H1 (cell line): Measurements from ENCODE around the gene LRCH1. TPM values are rescaled to one million over a fixed set of nuclear protein-coding genes. Genes with fewer than 3 reads are reported as not detected.

Source experiments
- CTCF ChIA-PET: fragments of 300-600 bp; sonication (Branson Sonifier 250); formaldehyde crosslinking; loops from one replicate; lab custom pipeline; 2021; ENCODE audit not compliant: partially characterized antibody; lab: Charles Lee
- POLR2A ChIA-PET: fragments of 300-600 bp; sonication (Branson Sonifier 250); formaldehyde crosslinking; loops from one replicate; lab custom pipeline; 2021; ENCODE audit warnings: inconsistent platforms; ENCODE audit not compliant: partially characterized antibody; lab: Charles Lee
- DNase-seq, 2 experiments: peaks; one replicate each; pipeline versions ENCODE4 v3.0.0 to v3.0.0-alpha.2; 2010 to 2022; ENCODE audit warnings: low spot score in 2 of 2, low read depth in 1 of 2, mixed read lengths in 1 of 2
- FAIRE-seq: peaks from 2 replicates; lab custom pipeline; 2011; peaks lifted over from hg19 to GRCh38; lab: Jason Lieb, UNC
- H2AFZ ChIP-seq: 2 replicates; pipeline ENCODE4 v1.8.1; 2012; ENCODE audit warnings: low read length, inconsistent platforms
- H2AK5ac ChIP-seq: 2 replicates; pipeline ENCODE4 v1.6.1; 2013; ENCODE audit warnings: low read depth, low read length
- H2BK120ac ChIP-seq: replicated peaks from 2 replicates; pipeline ENCODE3; 2013; ENCODE audit warnings: low read depth, low read length, inconsistent platforms
- H2BK12ac ChIP-seq: 2 replicates; pipeline ENCODE4 v1.6.1; 2013; ENCODE audit warnings: low read depth, low read length
- H2BK15ac ChIP-seq: 2 replicates; pipeline ENCODE4 v1.6.1; 2013; ENCODE audit warnings: low read length
- H2BK20ac ChIP-seq: 2 replicates; pipeline ENCODE4 v1.6.1; 2013; ENCODE audit warnings: low read length
- H2BK5ac ChIP-seq: 2 replicates; pipeline ENCODE4 v1.6.1; 2013; ENCODE audit warnings: low read depth, low read length
- H3K14ac ChIP-seq: 2 replicates; pipeline ENCODE4 v1.6.1; 2013; ENCODE audit warnings: inconsistent platforms; ENCODE audit not compliant: insufficient read length
- H3K18ac ChIP-seq: 2 replicates; pipeline ENCODE4 v1.6.1; 2013; ENCODE audit warnings: low read length; ENCODE audit errors: extremely low read depth
- H3K23ac ChIP-seq: 2 replicates; pipeline ENCODE4 v1.6.1; 2013; ENCODE audit warnings: inconsistent platforms; ENCODE audit not compliant: insufficient read length
- H3K23me2 ChIP-seq: 2 replicates; pipeline ENCODE4 v1.6.1; 2013; ENCODE audit warnings: low read depth, low read length
- H3K27ac ChIP-seq: 2 replicates; pipeline ENCODE4 v1.6.1; 2011; ENCODE audit warnings: low read depth, low read length, inconsistent platforms
- H3K27me3 ChIP-seq, 4 experiments: replicated peaks in 1 of 4; 1 replicate in 1 of 4; 2 replicates in 3 of 4; pipeline versions ENCODE4 v1.6.1 to v1.8.1; 2011 to 2013; ENCODE audit warnings: low read length in 3 of 4, mild to moderate bottlenecking in 3 of 4, inconsistent platforms in 2 of 4, mixed read lengths in 2 of 4, moderate library complexity in 1 of 4; ENCODE audit not compliant: control insufficient read depth in 3 of 4, insufficient read depth in 3 of 4; ENCODE audit errors: extremely low read depth in 1 of 4
- H3K36me3 ChIP-seq, 4 experiments: 2 replicates each; pipeline versions ENCODE4 v1.6.1 to v1.8.1; 2011 to 2013; ENCODE audit warnings: mild to moderate bottlenecking in 4 of 4, low read length in 3 of 4, moderate library complexity in 2 of 4, control low read depth in 1 of 4, inconsistent platforms in 1 of 4; ENCODE audit not compliant: insufficient read depth in 4 of 4, control insufficient read depth in 2 of 4
- H3K4ac ChIP-seq: replicated peaks from 2 replicates; pipeline ENCODE3; 2013; ENCODE audit warnings: low read length, low read depth, mixed read lengths, inconsistent platforms; ENCODE audit not compliant: insufficient read length
- H3K4me1 ChIP-seq, 4 experiments: replicated peaks in 1 of 4; 1 replicate in 1 of 4; 2 replicates in 3 of 4; pipeline versions ENCODE4 v1.6.1 to v1.8.1; 2011 to 2013; ENCODE audit warnings: low read length in 3 of 4, inconsistent platforms in 2 of 4, mixed read lengths in 1 of 4; ENCODE audit not compliant: insufficient read depth in 4 of 4, control insufficient read depth in 3 of 4
- H3K4me2 ChIP-seq, 2 experiments: 2 replicates each; pipeline versions ENCODE4 v1.6.1 to v1.8.1; 2011 to 2013; ENCODE audit warnings: low read depth in 2 of 2, low read length in 2 of 2, control low read depth in 1 of 2, inconsistent platforms in 1 of 2, mild to moderate bottlenecking in 1 of 2; ENCODE audit not compliant: insufficient read depth in 1 of 2
- H3K4me3 ChIP-seq, 4 experiments: fragments of 200-600, 300-600 bp in 1 of 4; sonication (generic), shearing (Covaris generic), sonication (Bioruptor Twin) in 1 of 4; 2 replicates each; pipeline versions ENCODE4 v1.5.1 to v1.8.1; 2011 to 2016; ENCODE audit warnings: low read length in 4 of 4, low read depth in 3 of 4, control low read depth in 2 of 4, inconsistent platforms in 2 of 4, mild to moderate bottlenecking in 2 of 4, mixed read lengths in 1 of 4, moderate library complexity in 1 of 4; ENCODE audit not compliant: insufficient read depth in 2 of 4; ENCODE audit errors: extremely low read depth in 1 of 4
- H3K56ac ChIP-seq: replicated peaks from 2 replicates; pipeline ENCODE3; 2013; ENCODE audit warnings: low read depth, mild to moderate bottlenecking, mixed read lengths, low read length, inconsistent platforms; ENCODE audit not compliant: insufficient read length
- H3K79me1 ChIP-seq: 2 replicates; pipeline ENCODE4 v1.6.1; 2013; ENCODE audit warnings: low read depth, low read length, control low read depth
- H3K79me2 ChIP-seq, 2 experiments: 2 replicates each; pipeline versions ENCODE4 v1.6.1 to v1.8.1; 2012 to 2013; ENCODE audit warnings: low read length in 2 of 2, mild to moderate bottlenecking in 2 of 2, inconsistent platforms in 1 of 2; ENCODE audit not compliant: insufficient read depth in 2 of 2, control insufficient read depth in 1 of 2
- H3K9ac ChIP-seq, 4 experiments: replicated peaks in 1 of 4; 1 replicate in 1 of 4; 2 replicates in 3 of 4; pipeline versions ENCODE4 v1.6.1 to v1.8.1; 2011 to 2013; ENCODE audit warnings: low read depth in 3 of 4, low read length in 3 of 4, control low read depth in 2 of 4, mild to moderate bottlenecking in 2 of 4, moderate library complexity in 2 of 4, inconsistent platforms in 1 of 4; ENCODE audit errors: extremely low read depth in 1 of 4
- H3K9me3 ChIP-seq, 2 experiments: 2 replicates each; pipeline versions ENCODE4 v1.6.1 to v1.8.1; 2012 to 2013; ENCODE audit warnings: mild to moderate bottlenecking in 2 of 2, moderate library complexity in 2 of 2, control low read depth in 1 of 2, inconsistent platforms in 1 of 2, low read depth in 1 of 2, low read length in 1 of 2, mixed read lengths in 1 of 2; ENCODE audit not compliant: insufficient read depth in 2 of 2
- H4K20me1 ChIP-seq, 2 experiments: replicated peaks in 1 of 2; 2 replicates each; pipeline versions ENCODE3 to v1.8.1; 2011 to 2013; ENCODE audit warnings: inconsistent platforms in 2 of 2, low read length in 2 of 2, mild to moderate bottlenecking in 1 of 2; ENCODE audit not compliant: insufficient read depth in 2 of 2, control insufficient read depth in 1 of 2
- H4K5ac ChIP-seq: 2 replicates; pipeline ENCODE4 v1.6.1; 2013; ENCODE audit warnings: low read length, low read depth, mixed read lengths, inconsistent platforms; ENCODE audit not compliant: insufficient read length
- H4K8ac ChIP-seq: 2 replicates; pipeline ENCODE4 v1.8.0; 2013; ENCODE audit warnings: mild to moderate bottlenecking, moderate library complexity, low read length, inconsistent platforms; ENCODE audit not compliant: insufficient read depth; ENCODE audit errors: extremely low read depth
- H4K91ac ChIP-seq: replicated peaks from 2 replicates; pipeline ENCODE3; 2013; ENCODE audit warnings: low read length, mixed read lengths, inconsistent platforms; ENCODE audit not compliant: insufficient read length
- ASH2L ChIP-seq: fragments of 200-600, 300-600 bp; sonication (generic); IDR thresholded peaks from one replicate; pipeline ENCODE4 v1.7.1; 2017; ENCODE audit warnings: low read length
- ATF2 ChIP-seq: IDR thresholded peaks from 2 replicates; pipeline ENCODE4 v1.6.1; 2012; ENCODE audit warnings: low read length, inconsistent platforms
- BCL11A ChIP-seq, 2 experiments: IDR thresholded peaks; one replicate each; pipeline ENCODE4 v1.6.1; 2011; ENCODE audit warnings: low read depth in 2 of 2, low read length in 2 of 2, mild to moderate bottlenecking in 2 of 2
- NANOG ChIP-seq: IDR thresholded peaks from 2 replicates; pipeline ENCODE4 v1.6.1; 2011; ENCODE audit warnings: low read length, low read depth, mild to moderate bottlenecking, inconsistent platforms; ENCODE audit not compliant: insufficient read depth, poor library complexity, severe bottlenecking
- RFX5 ChIP-seq: IDR thresholded peaks from 2 replicates; pipeline ENCODE4 v1.6.1; 2011; ENCODE audit warnings: low read depth, low read length, improper control_type of control experiment, borderline replicate concordance
- SAP30 ChIP-seq: fragments of 300-600 bp; sonication (generic); IDR thresholded peaks from 2 replicates; pipeline ENCODE4 v1.7.1; 2012; ENCODE audit warnings: low read length, moderate library complexity, mild to moderate bottlenecking, inconsistent platforms; ENCODE audit not compliant: insufficient read depth, insufficient replicate concordance
- SRF ChIP-seq: IDR thresholded peaks from 2 replicates; pipeline ENCODE4 v1.6.1; 2011; ENCODE audit warnings: mild to moderate bottlenecking, low read depth, low read length, moderate library complexity
- TCF12 ChIP-seq: IDR thresholded peaks from 2 replicates; pipeline ENCODE4 v1.6.1; 2011; ENCODE audit warnings: low read depth, mild to moderate bottlenecking, low read length
- YY1 ChIP-seq: IDR thresholded peaks from 2 replicates; pipeline ENCODE4 v1.6.1; 2011; ENCODE audit warnings: low read depth, mild to moderate bottlenecking, low read length
- WGBS, 2 experiments: shearing (Covaris generic) in 1 of 2; methylation state at CpG; one replicate each; pipeline versions ENCODE4 v1.1.6 to v1.1.7; 2013 to 2015; ENCODE audit warnings: low lambda C conversion rate in 2 of 2, mixed read lengths in 2 of 2, inconsistent platforms in 1 of 2, low coverage in 1 of 2, missing lambda C conversion rate in 1 of 2; ENCODE audit not compliant: insufficient replicate concordance in 2 of 2, insufficient coverage in 1 of 2, insufficient read length in 1 of 2; ENCODE audit errors: extremely low coverage in 1 of 2, missing lambda C conversion rate in 1 of 2; 5-methylcytosine and 5-hydroxymethylcytosine counted together
- polyA plus RNA-seq, 7 experiments: library from polyadenylated mRNA; depleted of rRNA in 3 of 7; stranded (reverse) in 5 of 7; unstranded in 2 of 7; fragments of >200 nt in 5 of 7; fragments of 200-250 nt in 2 of 7; gene quantifications; 1 replicate in 5 of 7; 2 replicates in 1 of 7; 4 replicates in 1 of 7; pipeline versions ENCODE4 v1.2.1 to v1.2.3, GENCODE V29; 2011 to 2013; ENCODE audit warnings: missing spikeins in 2 of 7, mixed read lengths in 2 of 7
- total RNA-seq: library from RNA; stranded (reverse); fragmentation: NEBNext Ultra II Directional; extraction: Animal tissue kit (Norgen Biotek cat#: 25700); gene quantifications from 2 replicates; pipeline ENCODE4 v1.2.1, GENCODE V29; 2021

The LRCH1 gene
- total and polyA plus RNA-seq, 2 of the 8 experiments (the other 6 are each of a cell fraction or from before 2014, with no cell fraction given) = 3.0 to 10.1 TPM

- Histone ChIP-seq H2BK12ac (no peak overlapping the region), H3K79me1 (no peaks in the 10 kb centered on the region), H3K79me2 (no peaks in the 10 kb centered on the region), H3K4me1 (no peaks in the 10 kb centered on the region), H4K8ac (no peak overlapping the region), H3K9me3 (no peaks in the 10 kb centered on the region), H2AFZ (no peak overlapping the region), H3K4ac (no peak overlapping the region), H3K23ac (no peak overlapping the region), H3K27me3 (no peaks in the 10 kb centered on the region), H3K14ac (no peak overlapping the region), H3K4me2 (no peak overlapping the region), H4K5ac (no peak overlapping the region), H3K9ac (no peak overlapping the region), H4K91ac (no peak overlapping the region), H2BK20ac (no peak overlapping the region), H3K4me3 (no peak overlapping the region), H3K23me2 (no peaks in the 10 kb centered on the region), H2BK5ac (no peak overlapping the region), H3K36me3 (no peaks in the 10 kb centered on the region), H3K18ac (no peak overlapping the region), H2BK120ac (no peak overlapping the region), H2AK5ac (no peak overlapping the region), H3K27ac (no peak overlapping the region), H3K56ac (no peak overlapping the region), H2BK15ac (no peak overlapping the region), H4K20me1 (no peaks in the 10 kb centered on the region)
- WGBS, 2 experiments = 94% methylated on average over 8 of the region's 8 CpGs; no CpG with 5 or more reads in 1 of the 2 experiments
- FAIRE-seq (no peak), DNase-seq (no peak)
- ChIA-PET POLR2A (no interaction called here), CTCF (no interaction called here)
- TF ChIP-seq ATF2 = no peak
- TF ChIP-seq BCL11A (IDR thresholded peaks at IDR 0.05; ENCODE audit: low read depth in 2 of 2, low read length in 2 of 2) = no peak
- no peak for TF ChIP-seq NANOG
- no peak for TF ChIP-seq TCF12
- TF ChIP-seq SRF = no peak
- no peak for TF ChIP-seq ASH2L
- TF ChIP-seq YY1 = no peak
- no peak for TF ChIP-seq SAP30
- TF ChIP-seq RFX5 = no peak
Measured at GRCh38 chr13:46546084-46546768, 6.7 kb upstream of the LRCH1 start.
